Muscle layer of colon (tissue), 2 donors: ENCODE measurements around the gene SPRED2.

ENCODE experiments used
- H3K27ac ChIP-seq: one replicate; pipeline ENCODE4 v1.7.0; 2013; ENCODE audit warnings: low read depth, mild to moderate bottlenecking, low read length, moderate library complexity
- H3K27me3 ChIP-seq, 2 donors: one replicate each; pipeline ENCODE4 v1.7.0; 2013; ENCODE audit warnings: low read length in 2 of 2, mild to moderate bottlenecking in 2 of 2; ENCODE audit not compliant: insufficient read depth in 2 of 2, control insufficient read depth in 1 of 2
- H3K36me3 ChIP-seq: one replicate; pipeline ENCODE4 v1.7.0; 2013; ENCODE audit warnings: mild to moderate bottlenecking, low read length; ENCODE audit not compliant: insufficient read depth
- H3K4me1 ChIP-seq: one replicate; pipeline ENCODE4 v1.7.0; 2013; ENCODE audit warnings: mild to moderate bottlenecking, low read length; ENCODE audit not compliant: insufficient read depth
- H3K4me3 ChIP-seq, 2 donors: one replicate each; pipeline ENCODE4 v1.7.0; 2013; ENCODE audit warnings: low read length in 2 of 2, low read depth in 1 of 2, mild to moderate bottlenecking in 1 of 2, moderate library complexity in 1 of 2
- H3K9ac ChIP-seq: one replicate; pipeline ENCODE4 v1.7.0; 2013; ENCODE audit warnings: low read length
- H3K9me3 ChIP-seq: one replicate; pipeline ENCODE4 v1.7.0; 2013; ENCODE audit warnings: mild to moderate bottlenecking, low read length
- donor health status: abdominal sarcoma.
- donor health status: Adenocarcinoma of cecum.

The SPRED2 gene

DNA sequence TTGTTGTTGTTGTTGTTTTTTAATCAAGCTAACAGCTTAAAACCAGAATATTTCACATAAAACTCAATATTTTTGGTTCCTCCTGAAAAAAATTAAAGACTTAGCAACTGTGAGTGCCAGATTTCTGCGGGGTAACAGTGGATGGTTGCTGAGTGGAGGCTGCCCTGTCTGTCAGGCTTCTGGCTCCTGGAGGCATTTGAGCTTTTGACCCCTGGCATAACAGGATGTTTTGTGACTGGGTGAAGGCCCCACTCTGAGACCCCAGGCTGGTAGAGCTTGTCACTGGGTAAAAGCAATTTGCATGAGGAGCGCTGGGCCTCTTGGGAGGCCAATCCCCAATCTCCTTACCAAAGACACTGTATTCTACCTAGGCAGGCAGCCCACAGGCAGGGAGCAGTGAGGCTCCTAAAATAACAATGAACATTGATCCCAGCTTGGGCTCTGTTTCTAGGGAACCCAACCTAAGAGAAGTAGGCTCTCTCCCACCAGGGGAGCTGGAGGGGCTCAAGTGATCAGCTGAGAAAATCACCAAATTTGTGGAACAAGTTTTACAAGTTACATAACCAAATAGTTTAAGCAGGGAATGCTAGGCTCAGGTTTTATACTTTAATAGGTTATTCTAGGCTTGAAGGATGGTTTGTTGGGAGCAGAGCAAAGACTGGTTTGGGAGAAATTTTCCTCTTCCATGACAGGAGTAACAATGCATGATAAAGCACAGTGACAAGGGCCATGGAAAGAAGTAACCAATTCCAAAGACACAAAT is 5.9 kb upstream of the SPRED2 start:
- no peak overlapping the region for H3K4me3 ChIP-seq
- no peaks in the 10 kb centered on the region for H3K36me3 ChIP-seq
- no peak overlapping the region for H3K9ac ChIP-seq
- H3K27me3 ChIP-seq: no peaks in the 10 kb centered on the region
- H3K4me1 ChIP-seq: peaks cover 11% of the 10 kb centered on the region
- H3K27ac ChIP-seq: no peak overlapping the region
- no peaks in the 10 kb centered on the region for H3K9me3 ChIP-seq

DNA sequence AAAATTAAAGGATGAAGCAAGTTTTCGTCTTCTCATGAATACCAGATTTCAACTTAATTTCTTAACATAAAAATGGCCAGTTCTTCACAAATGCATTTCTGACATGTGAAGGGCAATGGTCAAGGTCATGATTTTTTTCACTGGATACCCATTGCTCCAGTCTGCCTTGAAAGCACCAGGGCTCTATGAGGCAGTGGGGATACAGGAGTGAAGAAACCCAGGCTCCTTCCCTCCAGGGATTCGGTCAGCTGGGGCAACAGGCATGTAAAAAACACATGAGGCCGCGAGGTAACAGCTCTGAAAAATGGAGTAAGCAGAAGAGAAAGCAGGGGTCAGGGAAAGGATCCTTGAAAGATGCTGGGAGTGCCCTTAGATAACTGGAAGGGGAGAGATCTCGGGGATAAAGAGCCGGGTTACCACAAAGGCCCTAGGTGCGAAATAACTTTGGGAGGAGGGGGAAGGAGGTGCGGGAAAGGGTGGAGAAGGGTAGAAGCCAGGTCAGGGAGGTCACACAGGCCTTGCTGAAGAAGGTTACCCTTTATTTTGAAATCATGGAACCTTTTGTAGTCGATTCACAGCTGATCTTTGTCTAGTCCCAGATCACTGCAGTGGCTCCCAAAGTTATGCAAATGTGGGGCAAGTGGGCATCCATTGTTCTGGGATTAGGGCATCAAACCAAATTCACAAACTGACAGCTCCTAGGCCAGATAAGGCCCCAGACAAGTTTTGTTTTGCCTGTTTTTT is 5.2 kb upstream of the SPRED2 start:
- Histone ChIP-seq H3K27ac (peak overlapping the region; percentile 95), H3K9ac (no peak overlapping the region), H3K9me3 (no peaks in the 10 kb centered on the region), H3K36me3 (no peaks in the 10 kb centered on the region), H3K27me3 (no peaks in the 10 kb centered on the region), H3K4me1 (peaks cover 11% of the 10 kb centered on the region), H3K4me3 (peak overlapping the region in 1 of 2 donors; percentile 89)

DNA sequence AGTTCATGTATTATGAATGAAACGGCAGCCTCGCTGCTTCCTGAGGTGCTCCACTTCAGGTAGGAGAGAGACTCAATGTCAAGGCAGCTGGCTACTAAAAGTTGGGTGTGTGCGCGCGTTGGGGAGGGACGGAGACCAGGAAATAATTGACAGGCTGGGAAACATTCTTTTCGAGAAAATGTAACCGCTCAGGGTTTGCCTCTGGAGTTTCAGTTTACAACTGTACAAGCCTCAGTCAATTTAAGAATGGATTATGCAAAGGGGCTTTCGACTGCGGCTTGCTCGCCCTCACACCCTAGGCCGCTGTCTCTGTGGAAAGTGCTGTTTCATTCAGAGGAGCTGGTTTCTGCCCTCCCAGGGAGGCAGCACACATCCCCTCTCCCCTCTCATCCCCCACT is 4.4 kb upstream of the SPRED2 start:
- Histone ChIP-seq H3K9me3 (no peaks in the 10 kb centered on the region), H3K4me3 (peak overlapping the region; percentile 89 to 97), H3K9ac (peak overlapping the region; percentile 77), H3K27ac (peak overlapping the region; percentile 95), H3K36me3 (no peaks in the 10 kb centered on the region), H3K27me3 (no peaks in the 10 kb centered on the region), H3K4me1 (peaks cover 11% of the 10 kb centered on the region)

DNA sequence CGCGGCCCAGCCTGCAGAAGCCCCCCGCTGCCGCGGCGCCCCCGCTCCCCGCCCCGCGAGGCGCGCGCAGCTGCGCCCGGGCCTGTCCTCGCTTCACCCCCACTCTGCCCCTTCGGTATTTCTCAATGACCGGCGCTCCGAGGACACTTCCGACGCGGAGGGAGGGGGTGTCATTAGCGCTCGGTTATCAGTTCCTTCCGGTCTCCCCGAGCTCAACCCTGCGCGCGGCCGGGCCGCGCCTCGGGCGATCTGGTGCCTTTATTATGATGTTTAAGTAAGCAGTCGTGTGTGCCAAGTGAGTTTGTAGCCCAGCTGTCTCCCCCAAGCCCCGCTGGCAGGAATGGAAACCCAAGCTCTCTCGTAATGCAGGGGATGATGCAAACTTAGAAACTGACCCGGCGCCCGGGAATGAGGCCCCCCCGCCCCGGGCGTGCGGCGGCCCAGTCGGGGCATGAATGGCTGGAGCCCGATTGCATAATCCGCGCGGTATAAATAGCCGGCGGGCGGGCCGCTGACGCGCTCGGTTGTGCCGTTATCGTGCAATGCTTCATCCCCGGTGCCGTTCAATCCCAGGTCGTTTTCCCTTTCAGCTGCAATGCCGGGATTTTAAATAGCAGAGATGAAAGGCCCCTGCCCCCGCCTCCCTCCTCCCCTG is 3.9 kb upstream of the SPRED2 start:
- peak overlapping the region; percentile 95 for H3K27ac ChIP-seq
- H3K4me3 ChIP-seq: peak overlapping the region; percentile 89 to 97
- H3K9ac ChIP-seq: peak overlapping the region; percentile 82
- no peaks in the 10 kb centered on the region for H3K9me3 ChIP-seq
- no peaks in the 10 kb centered on the region for H3K27me3 ChIP-seq
- no peaks in the 10 kb centered on the region for H3K36me3 ChIP-seq
- H3K4me1 ChIP-seq: peaks cover 11% of the 10 kb centered on the region

DNA sequence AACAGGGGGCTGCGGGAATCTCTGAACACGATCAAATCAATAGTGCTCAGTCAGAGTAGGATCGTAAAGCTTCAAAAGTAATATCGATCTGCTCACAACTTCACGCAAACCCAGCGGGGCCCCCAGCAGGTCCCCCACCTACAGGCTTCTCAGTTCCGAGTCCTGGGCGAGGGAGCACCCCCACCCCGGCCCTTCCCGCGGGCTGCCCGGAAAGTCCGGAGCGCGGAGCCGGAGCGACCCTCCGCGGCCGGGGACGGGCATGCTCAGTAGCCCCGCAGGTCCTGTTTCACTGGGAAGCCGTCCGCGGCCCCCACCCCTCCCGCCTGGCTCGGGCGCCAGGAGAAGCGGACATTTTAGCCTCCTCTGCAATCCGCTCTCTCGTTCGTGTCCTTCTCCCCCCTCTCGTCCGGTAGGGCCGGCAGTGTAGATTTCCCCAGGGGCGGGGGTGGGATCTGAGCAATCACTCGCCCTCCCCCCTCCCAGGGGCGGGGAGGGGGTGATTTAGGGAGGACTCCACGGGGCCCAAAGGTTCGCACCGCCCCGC is 3.3 kb upstream of the SPRED2 start:
- H3K4me3 ChIP-seq: peak overlapping the region; percentile 89 to 97
- no peaks in the 10 kb centered on the region for H3K9me3 ChIP-seq
- H3K4me1 ChIP-seq: peaks cover 11% of the 10 kb centered on the region
- peak overlapping the region; percentile 82 for H3K9ac ChIP-seq
- H3K27ac ChIP-seq: peak overlapping the region; percentile 95
- no peaks in the 10 kb centered on the region for H3K36me3 ChIP-seq
- H3K27me3 ChIP-seq: no peaks in the 10 kb centered on the region

DNA sequence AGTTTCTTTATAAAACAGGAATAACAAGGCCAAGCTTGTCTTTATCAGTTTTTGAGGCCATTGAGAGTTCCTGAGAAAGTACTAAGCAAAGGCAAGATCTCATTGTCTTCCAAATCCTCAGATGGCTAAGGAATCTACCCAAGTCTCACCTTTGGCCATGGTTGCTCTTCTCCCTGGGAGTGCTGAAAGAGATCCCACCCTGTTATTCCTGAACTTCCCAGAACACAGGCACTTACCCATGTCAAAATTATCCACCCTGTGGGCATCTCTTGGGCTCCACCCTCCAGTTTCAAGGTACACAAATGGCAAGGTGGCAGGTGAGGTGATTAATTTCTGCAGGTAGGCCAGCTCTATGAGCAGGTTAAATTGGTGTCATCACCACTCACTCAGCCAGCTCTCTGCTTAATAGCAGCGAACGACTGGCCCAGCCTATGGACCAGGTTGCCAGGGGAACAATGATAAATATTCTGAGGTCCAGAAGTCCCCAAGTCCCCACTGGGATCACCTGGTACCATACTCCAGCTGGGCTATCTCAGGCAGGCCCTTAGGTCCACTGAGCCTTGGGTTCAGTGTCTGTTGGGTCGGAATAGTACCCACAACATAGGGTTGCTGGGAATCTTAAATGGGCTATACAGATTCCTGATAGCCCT is 2.3 kb upstream of the SPRED2 start:
- Histone ChIP-seq H3K4me1 (peaks cover 15% of the 10 kb centered on the region), H3K4me3 (no peak overlapping the region), H3K36me3 (no peaks in the 10 kb centered on the region), H3K27me3 (no peaks in the 10 kb centered on the region), H3K9ac (no peak overlapping the region), H3K27ac (no peak overlapping the region), H3K9me3 (no peaks in the 10 kb centered on the region)

DNA sequence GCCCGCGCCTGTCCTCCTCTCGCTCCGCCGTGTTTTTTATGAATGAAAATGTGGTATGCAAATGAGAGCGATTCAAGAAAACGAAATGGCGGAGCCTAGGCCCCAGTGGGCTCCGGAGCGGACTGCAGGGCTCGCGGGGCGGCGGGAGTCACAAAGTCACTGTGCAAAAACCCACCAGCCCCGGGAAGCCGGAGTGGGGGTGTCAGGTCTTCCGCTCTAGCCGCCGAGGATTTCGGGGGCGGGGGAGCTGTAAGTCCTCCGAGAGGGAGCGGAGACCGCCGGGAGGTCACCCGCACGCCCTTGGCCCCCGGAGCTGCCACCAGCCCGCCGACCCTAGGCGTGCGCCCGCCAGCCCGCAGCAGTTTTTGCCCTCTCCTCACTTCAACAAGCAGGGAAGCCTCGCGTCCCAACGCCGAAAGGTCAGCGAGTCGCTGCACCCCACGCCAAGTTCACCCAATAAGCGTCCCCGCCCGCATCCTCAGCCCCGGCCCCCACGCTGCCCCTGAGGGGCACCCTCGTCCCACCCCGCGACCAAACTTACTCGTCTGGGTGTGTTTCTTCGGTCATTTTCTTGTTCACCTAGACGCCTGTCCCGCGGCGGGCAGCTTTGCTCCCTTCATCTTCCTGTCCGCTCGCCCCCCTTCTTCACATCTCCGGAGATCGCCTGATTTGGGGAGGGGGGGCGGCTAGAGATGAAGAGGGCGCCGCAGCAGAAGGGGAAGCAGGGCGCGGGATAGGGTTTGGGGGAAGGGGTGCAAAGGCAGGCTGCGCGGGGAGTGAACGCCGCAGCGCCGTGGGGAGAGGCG is 775 bp downstream of the SPRED2 start:
- peak overlapping the region; percentile 44 for H3K9ac ChIP-seq
- H3K27ac ChIP-seq: peak overlapping the region; percentile 85
- no peaks in the 10 kb centered on the region for H3K27me3 ChIP-seq
- no peaks in the 10 kb centered on the region for H3K9me3 ChIP-seq
- peaks cover 9% of the 10 kb centered on the region for H3K4me1 ChIP-seq
- no peaks in the 10 kb centered on the region for H3K36me3 ChIP-seq
- H3K4me3 ChIP-seq: peak overlapping the region; percentile 67 to 84

DNA sequence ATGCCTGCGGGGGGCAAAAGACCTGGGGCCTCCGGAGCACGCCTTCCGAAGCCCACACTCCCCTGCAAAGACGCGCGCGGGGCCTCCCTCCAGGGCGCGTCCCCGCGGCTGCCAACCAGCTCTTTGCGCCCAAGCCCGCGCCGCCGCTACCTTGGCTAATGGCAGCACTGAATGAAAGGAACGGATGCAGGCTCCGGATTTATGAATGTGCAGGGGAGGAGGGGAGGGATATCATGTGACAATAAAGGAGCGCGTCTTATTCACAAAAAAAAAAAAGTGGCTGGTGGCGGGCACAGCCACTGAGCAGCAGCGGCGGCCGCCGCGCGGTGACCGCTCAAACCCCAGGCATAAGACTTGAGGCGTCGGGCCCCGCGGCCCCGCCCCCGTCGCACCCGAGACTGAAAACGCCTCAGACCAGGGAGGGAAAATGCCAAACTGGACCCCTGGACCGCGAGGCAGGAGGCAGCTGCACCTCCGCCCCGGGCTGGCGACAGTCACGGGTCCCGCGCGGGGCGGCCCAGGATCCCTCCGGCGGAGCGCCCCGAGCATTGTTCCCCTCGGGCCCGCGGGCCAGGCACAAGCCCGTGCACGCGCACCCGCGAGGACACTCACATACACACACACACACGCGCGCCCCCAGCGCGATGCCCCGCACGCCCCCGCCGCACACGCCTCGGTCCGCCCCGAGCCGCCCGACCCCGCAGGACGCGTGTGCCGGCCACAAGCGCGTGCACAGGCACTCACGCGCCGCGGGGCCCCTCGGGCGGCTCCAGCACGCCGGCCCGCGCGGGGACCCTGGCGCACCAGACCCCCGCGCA is 1.6 kb downstream of the SPRED2 start:
- H3K9ac ChIP-seq: peak overlapping the region; percentile 39
- H3K4me3 ChIP-seq: peak overlapping the region; percentile 67 to 84
- H3K36me3 ChIP-seq: no peaks in the 10 kb centered on the region
- peak overlapping the region; percentile 72 for H3K27ac ChIP-seq
- no peaks in the 10 kb centered on the region for H3K27me3 ChIP-seq
- no peaks in the 10 kb centered on the region for H3K9me3 ChIP-seq
- H3K4me1 ChIP-seq: peaks cover 9% of the 10 kb centered on the region

DNA sequence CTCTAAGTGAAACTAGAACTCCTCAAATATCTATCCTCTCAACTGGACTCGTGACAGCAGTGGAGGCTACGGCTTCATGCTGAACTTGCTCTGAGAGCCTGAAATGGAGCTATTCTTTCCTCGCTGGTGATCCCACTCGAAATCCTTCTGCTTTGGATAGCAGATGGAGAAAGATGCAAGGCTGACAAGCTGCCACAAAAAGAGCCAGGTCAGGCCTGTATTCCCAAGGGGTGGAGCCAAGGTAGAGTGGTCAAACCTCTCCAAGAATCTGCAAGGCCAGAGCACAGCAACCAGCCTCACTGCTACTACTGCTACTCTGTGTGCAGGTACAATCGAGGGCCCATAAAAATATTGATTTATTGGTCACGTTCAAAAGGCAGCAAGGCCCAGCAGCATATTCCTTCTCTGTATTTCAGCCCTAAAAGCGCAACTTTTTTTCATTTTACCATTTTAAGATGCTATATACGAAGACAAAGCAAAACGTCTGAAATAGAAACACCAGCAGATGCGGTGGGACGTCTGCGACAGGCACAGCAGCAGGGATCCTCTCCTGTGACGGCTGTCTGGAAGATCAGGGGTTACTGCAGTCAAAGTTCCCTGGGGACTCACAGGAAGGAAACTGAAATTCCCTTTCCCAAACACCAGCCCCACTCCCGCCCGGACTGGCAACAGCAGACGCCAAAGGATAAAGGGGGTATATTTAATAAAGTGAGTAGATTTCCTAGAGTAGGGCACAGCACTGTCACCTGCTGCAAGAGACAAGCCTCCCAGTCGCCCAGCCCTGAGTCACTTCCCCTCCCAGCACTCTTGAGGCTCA is 2.4 kb downstream of the SPRED2 start:
- Histone ChIP-seq H3K4me3 (peak overlapping the region; percentile 67 to 84), H3K9me3 (no peaks in the 10 kb centered on the region), H3K36me3 (no peaks in the 10 kb centered on the region), H3K27ac (peak overlapping the region; percentile 72), H3K4me1 (peaks cover 4% of the 10 kb centered on the region), H3K9ac (no peak overlapping the region), H3K27me3 (no peaks in the 10 kb centered on the region)
